ENCODE measurements around the gene PRKCE.

DNA sequence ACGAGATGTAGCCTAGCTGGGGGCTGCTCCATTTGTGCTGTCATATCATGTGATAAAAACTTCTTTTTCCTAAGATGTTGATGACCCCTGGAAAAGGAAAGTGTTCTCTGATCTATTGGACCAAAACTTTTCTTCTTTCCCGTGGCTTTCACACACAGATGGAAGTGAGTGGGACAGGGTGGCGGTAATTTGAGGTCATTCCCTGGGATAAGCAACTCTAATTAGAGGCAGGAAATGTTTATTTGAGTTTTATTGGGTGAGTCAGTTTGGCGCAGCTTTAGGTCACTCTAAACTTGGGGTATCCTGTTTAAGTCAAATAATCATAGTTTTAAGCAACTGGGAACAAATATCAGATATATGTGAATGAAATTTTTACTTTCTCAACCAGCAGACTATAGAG is 424.8 kb downstream of the PRKCE start:
- no peak for TF ChIP-seq POLR2AphosphoS5 (IDR thresholded peaks at IDR 0.05; ENCODE audit: borderline replicate concordance, low read depth, low read length)
- no peak for TF ChIP-seq EZH2 (IDR thresholded peaks at IDR 0.05)
